Loucy (cell line): ENCODE measurements around the gene RUSF1.
"Not testable (repeated sequence)": the region's sequence is repeated elsewhere in the genome, so short reads cannot be mapped to it uniquely, and the experiment has no call there.

Source experiments
- H2AFZ ChIP-seq: fragments of 200-600 bp; sonication (generic); 2 replicates; pipeline ENCODE4 v1.6.0; 2016; ENCODE audit warnings: antibody characterized with exemption, mild to moderate bottlenecking, low read length, moderate library complexity
- H3F3A ChIP-seq: fragments of 200-600 bp; 2 replicates; pipeline ENCODE4 v1.6.0; 2016; ENCODE audit warnings: antibody characterized with exemption, low read depth, mild to moderate bottlenecking
- H3K27me3 ChIP-seq: fragments of 200-600 bp; sonication (generic); 2 replicates; pipeline ENCODE4 v1.6.1; 2014; ENCODE audit warnings: low read length, mild to moderate bottlenecking; ENCODE audit not compliant: insufficient read depth, poor library complexity, severe bottlenecking
- H3K36me3 ChIP-seq: fragments of 200-600 bp; sonication (generic); 2 replicates; pipeline ENCODE4 v1.6.1; 2016; ENCODE audit warnings: low read length; ENCODE audit not compliant: insufficient read depth
- H3K4me1 ChIP-seq: fragments of 200-600 bp; sonication (generic); 2 replicates; pipeline ENCODE4 v1.5.1; 2014; ENCODE audit warnings: low read length, mild to moderate bottlenecking; ENCODE audit not compliant: insufficient read depth, poor library complexity, severe bottlenecking
- H3K4me2 ChIP-seq: fragments of 200-600 bp; sonication (generic); 2 replicates; pipeline ENCODE4 v1.6.0; 2014; ENCODE audit warnings: antibody characterized with exemption, low read length, low read depth, mild to moderate bottlenecking; ENCODE audit not compliant: poor library complexity, severe bottlenecking
- H3K4me3 ChIP-seq: fragments of 200-600 bp; sonication (generic); 2 replicates; pipeline ENCODE4 v1.5.1; 2014; ENCODE audit warnings: low read length, mild to moderate bottlenecking, mixed read lengths; ENCODE audit not compliant: poor library complexity, severe bottlenecking
- H3K79me2 ChIP-seq: fragments of 200-600 bp; sonication (generic); 2 replicates; pipeline ENCODE4 v1.6.1; 2014; ENCODE audit warnings: low read length; ENCODE audit not compliant: insufficient read depth
- H3K9ac ChIP-seq: fragments of 200-600 bp; sonication (generic); 2 replicates; pipeline ENCODE4 v1.6.0; 2014; ENCODE audit warnings: mild to moderate bottlenecking, low read depth, low read length, moderate library complexity; ENCODE audit not compliant: poor library complexity, severe bottlenecking
- H3K9me2 ChIP-seq: fragments of 200-600 bp; sonication (generic); replicated peaks from 2 replicates; pipeline ENCODE4 v1.6.1; 2016; ENCODE audit warnings: low read depth, low read length, mixed read lengths
- H3K9me3 ChIP-seq: fragments of 200-600 bp; sonication (generic); 2 replicates; pipeline ENCODE4 v1.6.1; 2014; ENCODE audit warnings: mild to moderate bottlenecking, antibody characterized with exemption, low read length, low read depth; ENCODE audit not compliant: insufficient read depth
- H4K20me1 ChIP-seq: fragments of 200-600 bp; sonication (generic); 2 replicates; pipeline ENCODE4 v1.6.0; 2014; ENCODE audit warnings: antibody characterized with exemption, low read length, mild to moderate bottlenecking; ENCODE audit not compliant: insufficient read depth, poor library complexity, severe bottlenecking
- CTCF ChIP-seq: fragments of 200-600 bp; sonication (generic); conservative IDR thresholded peaks from 2 replicates; pipeline ENCODE4 v1.5.1; 2014; ENCODE audit warnings: mild to moderate bottlenecking, antibody characterized with exemption, low read length
- EZH2phosphoT487 ChIP-seq: fragments of 200-600 bp; IDR thresholded peaks from 2 replicates; pipeline ENCODE4 v1.6.1; 2018; ENCODE audit warnings: antibody characterized with exemption, mild to moderate bottlenecking, moderate library complexity, borderline replicate concordance

Gene RUSF1

GRCh38 chr16:31485571-31485970 lies 22.6 kb downstream of the RUSF1 start:
- no peak for TF ChIP-seq CTCF
- TF ChIP-seq EZH2phosphoT487 = no peak
- no peak overlapping the region for H3K4me2 ChIP-seq
- H3K27me3 ChIP-seq = no peaks in the 10 kb centered on the region
- no peaks in the 10 kb centered on the region for H3F3A ChIP-seq
- no peak overlapping the region for H3K9ac ChIP-seq
- no peak overlapping the region for H3K4me3 ChIP-seq
- H3K4me1 ChIP-seq = no peaks in the 10 kb centered on the region
- H3K36me3 ChIP-seq = peaks cover 9% of the 10 kb centered on the region; the same call in 1 of the 2 replicates
- H2AFZ ChIP-seq = no peak overlapping the region
- no peaks in the 10 kb centered on the region for H3K9me3 ChIP-seq
- H3K79me2 ChIP-seq = no peaks in the 10 kb centered on the region
- H4K20me1 ChIP-seq = no peaks in the 10 kb centered on the region
- H3K9me2 ChIP-seq = no peaks in the 10 kb centered on the region

- Histone ChIP-seq H4K20me1 (no peaks in the 10 kb centered on the region), H3K4me3 (no peak overlapping the region), H2AFZ (no peak overlapping the region), H3K9ac (no peak overlapping the region), H3K9me2 (no peaks in the 10 kb centered on the region), H3K27me3 (no peaks in the 10 kb centered on the region), H3F3A (no peaks in the 10 kb centered on the region), H3K36me3 (peaks cover 9% of the 10 kb centered on the region; the same call in 1 of the 2 replicates), H3K9me3 (no peaks in the 10 kb centered on the region), H3K4me2 (no peak overlapping the region), H3K4me1 (no peaks in the 10 kb centered on the region), H3K79me2 (no peaks in the 10 kb centered on the region)
- TF ChIP-seq CTCF (no peak), EZH2phosphoT487 (no peak)
Observed at GRCh38 chr16:31484491-31485171, 23.6 kb downstream of the RUSF1 start.

- H4K20me1 ChIP-seq, H3F3A ChIP-seq, H3K79me2 ChIP-seq, H3K9ac ChIP-seq, H3K4me2 ChIP-seq, H3K27me3 ChIP-seq, H3K9me2 ChIP-seq, H3K36me3 ChIP-seq, H3K4me3 ChIP-seq, H2AFZ ChIP-seq, H3K9me3 ChIP-seq, H3K4me1 ChIP-seq: not testable (repeated sequence)
Observed at GRCh38 chr16:31484048-31484447, 24.1 kb downstream of the RUSF1 start.

- Histone ChIP-seq H3F3A (no peaks in the 10 kb centered on the region), H3K27me3 (no peaks in the 10 kb centered on the region), H3K4me1 (peaks cover 2% of the 10 kb centered on the region), H4K20me1 (no peaks in the 10 kb centered on the region), H2AFZ (no peak within 1 kb of the TSS), H3K4me3 (no peak within 1 kb of the TSS), H3K36me3 (peaks cover 1% of the 10 kb centered on the region; the same call in 1 of the 2 replicates), H3K9ac (no peak within 1 kb of the TSS), H3K9me3 (no peaks in the 10 kb centered on the region), H3K9me2 (no peaks in the 10 kb centered on the region), H3K79me2 (no peaks in the 10 kb centered on the region), H3K4me2 (no peak within 1 kb of the TSS)
- TF ChIP-seq CTCF = no peak
- TF ChIP-seq EZH2phosphoT487 = no peak
Observed at GRCh38 chr16:31483081-31483480, 25.1 kb downstream of the RUSF1 start, which contains the start of gene SLC5A2. Gene SLC5A2 (plus strand): TSS chr16:31483123. CDS start chr16:31483137, 14 bp downstream.
